Esophagus muscularis mucosa (tissue), 4 donors: ENCODE results near the gene KPNA4. TPM values are rescaled to one million over a fixed set of nuclear protein-coding genes. Genes with fewer than 3 reads are reported as not detected.
A peak's percentile ranks its signal among the peaks of the same experiment; 100 is the strongest.
"Not testable (repeated sequence)": the region's sequence is repeated elsewhere in the genome, so short reads cannot be mapped to it uniquely, and the experiment has no call there.

Source experiments
- DNase-seq: peaks from one replicate; pipeline ENCODE4 v3.0.0-alpha.2; 2017; ENCODE audit errors: extremely low spot score
- H3K27ac ChIP-seq, 4 donors: fragments of 200-600 bp; sonication (generic); replicated peaks in 1 of 4; 1 replicate in 3 of 4; 2 replicates in 1 of 4; pipeline ENCODE4 v1.5.1; 2016 to 2019; ENCODE audit warnings: mild to moderate bottlenecking in 1 of 4
- H3K27me3 ChIP-seq, 4 donors: fragments of 200-600 bp; sonication (generic); one replicate each; pipeline versions ENCODE4 v1.5.1 to v1.6.0; 2016 to 2019
- H3K36me3 ChIP-seq, 4 donors: fragments of 200-600 bp; sonication (generic); one replicate each; pipeline ENCODE4 v1.5.1; 2016 to 2019
- H3K4me1 ChIP-seq, 4 donors: fragments of 200-600 bp; sonication (generic); one replicate each; pipeline ENCODE4 v1.5.1; 2016 to 2019
- H3K4me3 ChIP-seq, 4 donors: fragments of 200-600 bp; sonication (generic); 1 replicate in 2 of 4; 2 replicates in 2 of 4; pipeline ENCODE4 v1.5.1; 2016 to 2019; ENCODE audit warnings: mild to moderate bottlenecking in 4 of 4, moderate library complexity in 1 of 4
- H3K9me3 ChIP-seq, 4 donors: fragments of 200-600 bp; sonication (generic); 1 replicate in 3 of 4; 2 replicates in 1 of 4; pipeline ENCODE4 v1.5.1; 2016 to 2019
- EP300 ChIP-seq: sonication (generic); formaldehyde crosslinking; IDR thresholded peaks from one replicate; pipeline ENCODE4 v1.6.1; 2017; ENCODE audit warnings: antibody characterized with exemption
- POLR2A ChIP-seq: fragments of 450-650 bp; IDR thresholded peaks from one replicate; pipeline ENCODE4 v1.6.1; 2017; ENCODE audit warnings: antibody characterized with exemption, moderate library complexity, mild to moderate bottlenecking, low read depth
- POLR2AphosphoS5 ChIP-seq, 2 donors: sonication (generic); formaldehyde crosslinking; IDR thresholded peaks; one replicate each; pipeline ENCODE4 v1.6.1; 2017; ENCODE audit warnings: antibody characterized with exemption in 2 of 2
- WGBS: methylation state at CpG from one replicate; pipeline ENCODE4 v1.1.5; 2018; 5-methylcytosine and 5-hydroxymethylcytosine counted together
- intact Hi-C: fragments of 100-400 bp; cut with DNase I; formaldehyde crosslinking; loops from one replicate; pipeline ENCODE4 v1.15.1; 2023
- total RNA-seq, 4 donors: library from RNA; depleted of rRNA; stranded (reverse); fragments of >200 nt; gene quantifications; one replicate each; pipeline versions ENCODE4 v1.1.0 to v1.2.1, GENCODE V29; 2016
- TF ChIP-seq, protein P1 (sequence below), 3 experiments: fragments of 200-600 bp in 2 of 3; fragments of 450-650 bp in 1 of 3; sonication (generic) in 2 of 3; IDR thresholded peaks; one replicate each; pipeline ENCODE4 v1.5.1; 2017 to 2019; ENCODE audit warnings: antibody characterized with exemption in 3 of 3, mild to moderate bottlenecking in 2 of 3, moderate library complexity in 1 of 3

The KPNA4 gene
- total RNA-seq, 4 donors from 2014 or later = 48.2 to 60.6 (median 55.3) TPM

DNA sequence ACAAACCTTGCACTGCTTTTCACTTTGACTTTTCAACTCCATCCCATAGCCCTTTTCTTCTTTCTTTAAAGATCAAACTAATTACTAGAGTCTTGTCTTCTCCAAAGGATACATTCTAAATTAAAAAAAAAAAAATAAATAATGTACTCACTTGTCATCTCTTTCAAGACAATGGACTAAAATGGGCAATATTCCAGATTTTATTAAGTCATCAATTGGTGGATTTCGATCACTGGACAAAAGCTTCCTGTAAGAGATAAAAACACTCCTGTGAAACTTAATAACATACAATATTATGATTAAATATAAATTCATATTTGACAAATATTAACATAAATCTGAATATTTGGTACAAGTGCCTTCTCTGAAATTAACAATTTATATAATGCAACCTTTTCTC is 34.1 kb downstream of the KPNA4 start:
- H3K27ac ChIP-seq = no peak overlapping the region
- 84% methylated on average over 1 of the region's 1 CpG for WGBS
- H3K36me3 ChIP-seq = peaks cover 15 to 92% (median 54%) of the 10 kb centered on the region in 4 donors
- intact Hi-C loops = no loop called here
- no peaks in the 10 kb centered on the region for H3K9me3 ChIP-seq
- TF ChIP-seq, protein P1, sequence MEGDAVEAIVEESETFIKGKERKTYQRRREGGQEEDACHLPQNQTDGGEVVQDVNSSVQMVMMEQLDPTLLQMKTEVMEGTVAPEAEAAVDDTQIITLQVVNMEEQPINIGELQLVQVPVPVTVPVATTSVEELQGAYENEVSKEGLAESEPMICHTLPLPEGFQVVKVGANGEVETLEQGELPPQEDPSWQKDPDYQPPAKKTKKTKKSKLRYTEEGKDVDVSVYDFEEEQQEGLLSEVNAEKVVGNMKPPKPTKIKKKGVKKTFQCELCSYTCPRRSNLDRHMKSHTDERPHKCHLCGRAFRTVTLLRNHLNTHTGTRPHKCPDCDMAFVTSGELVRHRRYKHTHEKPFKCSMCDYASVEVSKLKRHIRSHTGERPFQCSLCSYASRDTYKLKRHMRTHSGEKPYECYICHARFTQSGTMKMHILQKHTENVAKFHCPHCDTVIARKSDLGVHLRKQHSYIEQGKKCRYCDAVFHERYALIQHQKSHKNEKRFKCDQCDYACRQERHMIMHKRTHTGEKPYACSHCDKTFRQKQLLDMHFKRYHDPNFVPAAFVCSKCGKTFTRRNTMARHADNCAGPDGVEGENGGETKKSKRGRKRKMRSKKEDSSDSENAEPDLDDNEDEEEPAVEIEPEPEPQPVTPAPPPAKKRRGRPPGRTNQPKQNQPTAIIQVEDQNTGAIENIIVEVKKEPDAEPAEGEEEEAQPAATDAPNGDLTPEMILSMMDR (IDR thresholded peaks at IDR 0.05) = no peak
- no peak for TF ChIP-seq EP300
- no peak for TF ChIP-seq POLR2AphosphoS5 (IDR thresholded peaks at IDR 0.05)
- TF ChIP-seq POLR2A = no peak
- no peak for DNase-seq
- H3K4me1 ChIP-seq = no peaks in the 10 kb centered on the region
- no peaks in the 10 kb centered on the region for H3K27me3 ChIP-seq
- no peak overlapping the region for H3K4me3 ChIP-seq

GRCh38 chr3:160516391-160516790 is 49.0 kb downstream of the KPNA4 start:
- DNase-seq, H3K9me3 ChIP-seq, H3K27me3 ChIP-seq, H3K27ac ChIP-seq, H3K4me3 ChIP-seq, intact Hi-C loops, H3K4me1 ChIP-seq: not testable (repeated sequence)
- H3K36me3 ChIP-seq = peaks cover 22 to 90% (median 78%) of the 10 kb centered on the region in 4 donors
- 59% methylated on average over 2 of the region's 2 CpGs for WGBS

GRCh38 chr3:160501325-160501724 is 64.0 kb downstream of the KPNA4 start:
- 96% methylated on average over 3 of the region's 3 CpGs for WGBS
- no peak overlapping the region for H3K27ac ChIP-seq
- no peaks in the 10 kb centered on the region for H3K27me3 ChIP-seq
- intact Hi-C loops = no loop called here
- no peaks in the 10 kb centered on the region for H3K4me1 ChIP-seq
- H3K4me3 ChIP-seq = no peak overlapping the region
- H3K36me3 ChIP-seq = peaks cover 32 to 77% (median 52%) of the 10 kb centered on the region in 4 donors
- TF ChIP-seq EP300 = no peak
- TF ChIP-seq POLR2AphosphoS5 (IDR thresholded peaks at IDR 0.05) = peak in 1 of 2 donors; percentile 21
- H3K9me3 ChIP-seq = no peaks in the 10 kb centered on the region
- DNase-seq = no peak

DNA sequence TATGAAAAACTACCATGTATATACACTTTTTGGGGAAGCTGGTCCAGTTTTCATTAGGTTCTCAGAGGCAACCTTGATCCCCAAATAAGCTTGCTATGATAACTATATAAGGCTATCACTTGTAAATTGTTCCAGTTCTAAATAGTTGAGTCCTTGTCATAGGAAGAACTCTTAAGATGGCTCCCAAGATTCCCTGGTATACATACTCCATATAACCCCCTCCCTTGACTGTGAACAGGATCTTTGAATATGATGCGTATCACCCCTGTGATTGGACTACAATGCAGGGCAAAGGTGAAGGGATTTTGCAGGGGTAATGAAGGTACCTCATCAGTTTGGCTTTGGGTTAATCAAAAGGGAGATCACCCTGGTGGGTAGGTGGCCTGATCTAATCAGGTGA is 67.2 kb downstream of the KPNA4 start:
- 100% methylated on average over 1 of the region's 1 CpG for WGBS
- peaks cover 19 to 50% (median 30%) of the 10 kb centered on the region in 4 donors for H3K36me3 ChIP-seq

DNA sequence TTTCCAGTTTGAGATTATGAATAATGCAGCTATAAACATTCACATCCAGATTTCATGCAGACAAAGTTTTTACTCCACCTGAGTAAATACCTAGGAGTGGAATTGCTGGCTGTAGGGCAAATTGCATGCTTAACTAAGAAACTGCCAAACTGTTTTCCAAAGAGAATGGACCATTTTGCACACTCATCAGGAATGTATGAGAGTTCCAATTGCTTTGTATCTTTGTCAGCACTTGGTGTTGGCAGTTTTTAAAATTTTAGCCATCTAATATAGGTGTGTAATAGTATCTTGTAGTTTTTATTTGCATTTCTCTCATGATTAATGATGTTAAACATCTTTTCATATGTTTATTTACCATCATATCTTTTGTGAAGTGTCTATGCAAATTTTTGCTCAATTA is 75.2 kb downstream of the KPNA4 start:
- H3K27me3 ChIP-seq = no peaks in the 10 kb centered on the region
- intact Hi-C loops = no loop called here
- TF ChIP-seq, protein P1 (IDR thresholded peaks at IDR 0.05) = no peak
- TF ChIP-seq POLR2AphosphoS5 (IDR thresholded peaks at IDR 0.05) (no peak), POLR2A (no peak), EP300 (no peak)
- no peak overlapping the region for H3K27ac ChIP-seq
- H3K9me3 ChIP-seq = no peaks in the 10 kb centered on the region
- no peaks in the 10 kb centered on the region for H3K36me3 ChIP-seq
- no peak for DNase-seq
- no peak overlapping the region for H3K4me3 ChIP-seq
- H3K4me1 ChIP-seq = peaks cover 0 to 4% (median 2%) of the 10 kb centered on the region in 4 donors

More for the DNA sequence above, 67.2 kb downstream of the KPNA4 start:
- Histone ChIP-seq H3K9me3 (no peaks in the 10 kb centered on the region), H3K4me3 (no peak overlapping the region), H3K4me1 (no peaks in the 10 kb centered on the region), H3K27me3 (no peaks in the 10 kb centered on the region), H3K27ac (no peak overlapping the region)
- DNase-seq = no peak
- intact Hi-C loops = no loop called here
- TF ChIP-seq POLR2AphosphoS5 (IDR thresholded peaks at IDR 0.05) (no peak), POLR2A (no peak), EP300 (no peak)
- TF ChIP-seq, protein P1 (IDR thresholded peaks at IDR 0.05) = no peak

GRCh38 chr3:160486459-160486869 is 78.9 kb downstream of the KPNA4 start:
- H3K27ac ChIP-seq = no peak overlapping the region
- H3K9me3 ChIP-seq = no peaks in the 10 kb centered on the region
- WGBS = 20% methylated on average over 2 of the region's 2 CpGs
- peaks cover 0 to 4% (median 2%) of the 10 kb centered on the region in 4 donors for H3K4me1 ChIP-seq
- no peak for DNase-seq
- peaks cover 0 to 3% (median 0%) of the 10 kb centered on the region in 4 donors for H3K27me3 ChIP-seq
- intact Hi-C loops = no loop called here
- TF ChIP-seq POLR2AphosphoS5 (IDR thresholded peaks at IDR 0.05) = no peak
- TF ChIP-seq, protein P1 (IDR thresholded peaks at IDR 0.05) = peak; percentile 36 to 67 (median 65)
- no peaks in the 10 kb centered on the region for H3K36me3 ChIP-seq
- no peak overlapping the region for H3K4me3 ChIP-seq
